HuH-7 (cell line): Measurements from ENCODE around the gene RESF1.

Experiments used
- DNase-seq: peaks from one replicate; pipeline ENCODE4 v3.0.0; 2011; ENCODE audit warnings: low spot score

Gene RESF1

DNA sequence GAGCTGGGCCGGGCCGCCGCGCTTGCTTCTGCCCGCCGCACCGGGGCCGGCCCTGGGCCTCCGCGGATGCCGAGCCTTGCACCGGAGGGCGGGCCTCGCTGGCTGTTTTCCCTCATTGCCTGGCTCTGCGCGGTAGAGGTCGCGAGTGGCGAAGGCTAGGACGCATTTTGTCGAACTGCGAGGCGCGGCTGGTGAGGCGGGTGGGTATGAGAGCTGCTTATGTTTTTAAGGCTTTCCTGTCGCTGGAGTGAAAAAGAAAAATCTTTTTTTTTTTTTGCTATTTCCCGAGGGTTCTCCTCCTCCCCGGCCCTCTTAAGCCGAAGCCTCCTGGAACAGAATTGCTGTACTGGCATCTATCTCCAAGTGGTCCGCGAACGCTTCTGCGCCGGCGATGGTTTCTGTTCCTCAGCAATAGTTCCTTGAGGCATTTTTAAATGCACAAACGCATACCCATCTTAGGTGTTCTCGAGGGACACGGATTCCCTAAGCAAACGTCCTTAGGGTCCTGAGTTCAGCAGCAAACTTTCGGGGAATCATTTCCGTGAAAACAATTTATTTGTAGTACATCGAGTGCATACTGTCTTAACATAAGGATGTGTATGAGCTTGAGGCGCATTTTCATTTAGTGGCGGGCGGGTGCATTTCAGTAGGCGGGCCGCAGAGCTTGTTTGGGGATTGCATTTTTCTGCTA, 631 bp downstream of the RESF1 start:
- DNase-seq = peak; percentile 62

DNA sequence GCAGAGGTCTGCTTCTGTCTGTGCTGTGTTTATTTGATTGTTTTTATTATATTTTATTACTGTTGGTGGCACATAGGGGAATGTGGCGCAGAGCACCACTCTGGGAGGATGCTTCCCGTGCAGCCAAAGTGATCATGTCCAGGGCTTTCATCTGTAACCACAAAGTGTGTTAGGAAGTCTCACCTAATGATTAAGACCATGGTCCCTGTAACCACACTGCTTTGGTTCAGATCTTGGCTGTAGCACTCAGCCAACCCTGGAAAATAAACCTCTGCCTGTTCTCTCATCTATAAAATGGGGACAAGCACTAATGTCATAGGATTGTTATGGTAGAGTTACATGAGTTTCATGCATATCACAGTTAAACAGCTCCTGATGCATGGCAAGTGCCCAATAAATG, 1.9 kb downstream of the RESF1 start:
- DNase-seq = no peak

DNA sequence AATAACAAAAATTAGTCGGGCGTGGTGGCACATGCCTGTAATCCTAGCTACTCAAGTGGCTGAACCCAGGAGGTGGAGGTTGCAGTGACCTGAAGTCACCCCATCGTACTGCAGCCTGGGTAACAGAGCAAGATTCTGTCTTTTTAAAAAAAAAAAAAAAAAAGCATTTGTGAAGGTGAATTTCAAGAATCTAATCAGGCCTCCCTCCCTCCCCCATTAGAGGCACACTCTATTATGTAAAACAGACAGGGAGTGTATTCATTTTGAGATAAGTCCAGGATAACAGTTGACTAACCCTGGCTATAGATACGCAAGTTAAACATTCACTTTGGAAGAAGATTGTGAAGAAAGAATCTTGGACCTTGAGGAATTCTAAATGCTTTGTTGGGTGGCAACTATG, 2.9 kb downstream of the RESF1 start:
- DNase-seq = no peak

DNA sequence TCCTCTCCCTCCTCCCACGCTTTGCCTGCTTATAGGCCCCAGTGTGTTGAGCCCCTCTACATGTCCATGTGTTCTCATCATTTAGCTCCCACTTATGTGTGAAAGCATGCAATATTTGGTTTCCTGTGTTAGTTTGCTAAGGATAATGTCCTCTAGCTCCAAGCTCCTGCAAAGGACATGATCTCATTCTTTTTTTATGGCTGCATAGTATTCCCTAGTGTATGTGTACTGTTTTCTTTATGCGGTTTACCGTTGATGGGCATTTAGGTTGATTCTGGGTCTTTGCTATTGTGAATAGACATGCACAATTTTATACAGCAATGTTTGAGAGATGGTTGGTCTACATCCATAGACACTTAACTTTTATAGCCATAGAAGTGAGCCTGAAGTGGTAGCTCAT, 5.1 kb downstream of the RESF1 start:
- no peak for DNase-seq

DNA sequence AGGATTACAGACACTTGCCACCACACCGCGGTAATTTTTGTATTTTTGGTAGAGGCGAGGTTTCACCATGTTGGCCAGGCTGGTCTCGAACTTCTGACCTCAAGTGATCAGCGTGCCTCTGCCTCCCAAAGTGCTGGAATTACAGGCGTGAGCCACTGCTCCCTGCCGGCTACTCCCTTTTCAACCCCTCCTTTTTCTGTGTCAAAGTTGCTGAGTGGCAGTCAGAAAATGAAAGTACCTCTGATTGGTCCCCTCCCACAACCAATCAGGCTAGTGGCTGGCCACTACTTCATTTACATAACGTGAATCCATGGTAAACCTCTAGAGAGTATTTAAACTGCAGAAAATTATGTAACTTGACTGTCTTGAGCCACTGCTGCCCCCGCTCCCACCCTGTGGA, 5.9 kb downstream of the RESF1 start:
- no peak for DNase-seq

DNA sequence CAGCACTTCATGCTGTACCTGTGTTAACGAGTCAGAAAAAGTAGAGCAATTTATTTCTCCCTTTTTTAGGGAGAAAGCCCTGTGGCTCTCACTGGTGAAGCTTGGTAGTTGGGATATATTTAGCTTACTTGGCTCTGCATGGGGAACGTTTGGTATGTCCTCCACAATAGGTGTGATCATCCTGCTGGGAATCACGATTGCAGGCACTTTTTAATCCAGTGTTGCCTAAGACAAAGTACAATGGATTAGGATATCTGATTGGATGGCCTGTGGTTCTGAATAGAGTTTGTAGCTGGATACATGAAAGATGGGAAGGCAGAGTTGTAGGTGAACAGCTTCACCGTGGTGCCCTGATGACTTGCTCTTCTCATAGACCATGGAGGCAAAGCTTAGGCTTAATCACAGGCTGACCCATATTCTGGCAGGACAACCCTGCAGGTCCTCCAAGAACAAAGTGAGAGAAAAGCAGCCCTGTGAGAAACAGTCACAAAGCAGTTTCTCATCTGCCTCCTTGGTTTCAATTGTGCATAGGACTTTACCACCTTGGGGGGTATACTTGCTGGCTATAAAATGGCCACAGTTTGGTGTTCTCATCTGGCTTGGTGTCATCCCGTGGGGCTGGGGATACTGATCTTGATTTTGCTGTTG, 7.5 kb downstream of the RESF1 start:
- no peak for DNase-seq

DNA sequence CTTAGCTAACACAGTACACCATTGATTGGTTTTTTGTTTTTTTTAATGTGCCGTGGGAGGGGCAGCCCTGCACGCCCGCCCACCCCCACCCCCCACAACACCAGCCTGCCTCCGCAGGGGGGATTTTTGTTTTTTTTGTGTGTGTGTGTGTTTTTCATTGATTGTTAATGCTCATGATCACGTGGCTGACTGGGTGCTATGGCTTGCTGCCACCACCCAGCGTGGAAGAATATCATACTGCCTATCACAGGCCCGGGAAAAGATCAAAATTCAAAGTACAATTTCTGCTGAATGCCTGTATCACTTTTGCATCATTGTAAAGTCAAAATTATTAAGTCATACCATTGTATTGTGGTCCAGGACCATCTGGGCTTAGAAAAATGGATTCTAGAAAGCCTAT, 8.3 kb downstream of the RESF1 start:
- DNase-seq = no peak

DNA sequence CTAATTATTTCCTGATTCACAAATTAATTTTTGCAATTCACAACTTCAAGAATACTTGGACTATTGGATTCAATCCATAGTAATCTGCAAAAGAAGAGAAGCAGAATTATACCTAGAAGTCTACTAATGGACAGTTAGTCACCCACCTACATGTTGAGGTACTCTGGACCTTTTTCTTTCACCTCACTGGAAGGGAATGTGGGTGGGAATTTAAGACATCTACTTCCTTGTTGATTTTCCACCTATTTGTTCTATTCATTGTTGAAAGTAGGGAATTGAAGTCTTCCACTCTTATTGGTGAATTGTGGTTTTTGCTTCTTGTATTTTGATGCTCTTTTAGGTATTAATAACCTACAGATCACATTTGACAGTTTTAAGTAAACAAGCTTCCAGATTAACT, 11.0 kb downstream of the RESF1 start:
- no peak for DNase-seq

DNA sequence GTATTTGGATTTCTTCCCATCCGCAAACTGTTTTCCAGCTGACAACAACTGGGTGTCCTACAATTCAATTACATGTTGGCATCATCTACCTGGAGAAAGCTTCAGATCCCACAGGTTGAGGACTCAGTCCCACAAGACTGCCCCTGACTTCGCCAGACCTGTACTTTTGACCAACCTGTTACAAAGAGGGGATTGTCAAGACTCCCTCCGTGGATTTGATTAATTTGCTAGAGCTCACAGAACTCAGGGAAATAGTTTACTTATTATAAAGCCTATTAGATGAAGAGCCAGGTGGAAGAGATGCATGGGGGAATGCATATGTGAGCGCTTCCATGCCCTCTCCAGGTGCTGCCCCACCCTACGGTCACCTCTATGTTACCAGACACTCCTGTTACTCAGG, 14.6 kb downstream of the RESF1 start:
- DNase-seq = no peak

DNA sequence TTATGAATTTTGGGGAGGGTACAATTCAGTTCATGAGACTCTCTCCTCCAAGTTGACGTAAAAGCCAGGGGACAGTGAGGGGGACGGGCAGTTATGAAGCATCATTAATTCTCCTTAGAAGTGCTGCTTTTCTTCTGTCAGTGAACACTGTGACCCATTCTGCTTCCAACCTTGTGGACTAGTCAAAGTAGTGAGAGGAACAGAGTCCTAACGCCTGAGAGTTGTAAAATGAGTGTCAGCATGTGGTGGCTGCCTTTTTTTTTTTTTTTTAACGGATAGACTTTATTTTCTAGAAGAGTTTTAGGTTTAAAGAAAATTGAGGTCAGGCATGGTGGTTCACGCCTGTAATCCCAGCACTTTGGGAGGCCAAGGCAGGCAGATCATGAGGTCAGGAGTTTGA, 15.5 kb downstream of the RESF1 start:
- DNase-seq = no peak

DNA sequence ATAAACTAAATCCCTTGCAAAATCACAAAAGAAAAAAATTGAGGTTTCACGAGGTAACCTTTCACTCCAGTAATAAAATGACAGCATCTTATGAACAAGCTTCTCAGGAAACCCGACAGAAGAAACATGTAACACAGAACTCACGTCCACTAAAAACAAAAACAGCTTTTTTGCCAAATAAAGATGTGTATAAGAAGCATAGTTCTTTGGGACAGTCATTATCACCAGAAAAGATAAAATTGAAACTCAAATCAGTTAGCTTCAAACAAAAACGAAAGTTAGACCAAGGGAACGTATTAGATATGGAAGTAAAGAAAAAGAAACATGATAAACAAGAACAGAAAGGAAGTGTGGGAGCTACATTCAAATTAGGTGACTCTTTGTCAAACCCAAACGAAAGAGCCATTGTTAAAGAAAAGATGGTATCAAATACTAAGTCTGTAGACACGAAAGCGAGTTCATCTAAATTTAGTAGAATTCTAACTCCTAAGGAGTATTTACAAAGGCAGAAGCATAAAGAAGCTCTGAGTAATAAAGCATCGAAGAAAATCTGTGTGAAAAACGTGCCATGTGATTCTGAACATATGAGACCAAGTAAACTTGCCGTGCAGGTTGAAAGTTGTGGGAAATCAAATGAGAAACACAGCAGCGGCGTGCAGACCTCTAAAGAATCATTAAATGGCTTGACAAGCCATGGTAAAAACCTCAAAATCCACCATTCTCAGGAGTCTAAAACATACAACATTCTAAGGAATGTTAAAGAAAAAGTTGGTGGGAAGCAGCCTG, 25.8 kb downstream of the RESF1 start:
- no peak for DNase-seq

DNA sequence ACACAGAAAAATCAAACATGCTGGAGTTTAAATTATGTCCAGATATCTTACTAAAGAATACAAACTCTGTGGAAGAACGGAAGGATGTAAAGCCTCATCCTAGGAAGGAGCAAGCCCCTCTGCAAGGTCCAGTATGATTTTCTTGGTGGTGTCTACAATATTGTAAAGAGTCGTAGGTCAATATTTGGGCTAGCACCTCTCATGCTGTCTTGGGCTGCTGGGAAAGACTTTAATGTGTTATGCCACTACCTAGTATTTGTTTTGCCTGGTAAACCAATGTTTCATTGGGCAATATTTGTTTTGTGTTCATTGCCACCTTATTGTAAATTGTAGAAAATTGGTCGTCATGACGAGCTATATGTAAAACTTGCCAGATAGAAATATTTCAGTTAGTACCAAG, 26.6 kb downstream of the RESF1 start:
- DNase-seq = no peak

DNA sequence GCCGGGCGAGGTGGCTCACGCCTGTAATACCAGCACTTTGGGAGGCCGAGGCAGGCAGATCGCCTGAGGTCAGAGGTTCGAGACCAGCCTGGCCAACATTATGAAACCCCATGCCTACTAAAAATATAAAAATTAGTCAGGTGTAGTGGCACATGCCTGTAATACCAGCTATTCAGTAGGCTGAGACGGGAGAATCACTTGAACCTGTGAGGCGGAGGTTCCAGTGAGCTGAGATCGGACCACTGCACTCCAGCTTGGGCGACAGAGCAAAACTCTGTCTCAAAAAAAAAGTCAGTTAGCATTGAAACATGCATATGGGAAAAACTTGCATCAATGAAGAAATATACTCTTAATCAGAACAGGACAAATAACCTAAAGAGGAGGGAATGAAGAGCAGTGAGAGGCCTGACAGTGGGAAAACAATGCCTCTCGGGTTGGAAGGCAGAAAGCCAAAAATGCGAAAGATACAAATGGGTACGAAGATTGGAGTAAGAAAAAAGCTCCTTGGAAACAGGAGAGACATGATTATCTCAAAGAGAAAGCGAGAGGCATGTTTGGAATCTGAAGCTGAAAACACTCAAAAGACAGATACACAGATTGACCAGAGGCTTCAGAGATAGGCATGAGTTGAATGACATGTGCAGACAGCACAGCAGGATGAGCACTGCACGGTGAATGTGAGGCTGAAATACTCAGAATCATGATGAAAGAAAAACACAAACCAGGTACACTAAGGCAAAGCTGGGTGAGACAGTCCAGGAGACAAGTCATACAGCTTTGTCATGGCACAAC, 30.6 kb downstream of the RESF1 start:
- DNase-seq = no peak

DNA sequence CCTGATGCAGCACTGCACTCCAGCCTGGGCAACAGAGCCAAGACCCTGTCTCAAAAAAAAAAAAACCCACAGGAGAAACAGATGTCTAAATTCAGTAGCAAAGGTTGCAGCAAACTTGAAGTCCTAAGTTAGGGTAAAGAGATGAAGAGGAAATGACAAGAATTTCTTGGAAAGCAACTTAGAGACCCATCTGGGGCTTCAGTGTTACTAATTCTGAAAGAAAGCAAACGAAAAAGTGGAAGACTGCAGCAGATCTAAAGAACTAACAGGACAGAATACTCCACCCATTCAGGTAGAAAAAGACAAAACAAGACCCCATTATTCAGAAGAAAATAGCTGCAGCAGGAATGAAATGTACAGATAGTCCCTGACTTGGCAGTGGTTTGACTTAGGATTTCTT, 31.9 kb downstream of the RESF1 start:
- DNase-seq = no peak

DNA sequence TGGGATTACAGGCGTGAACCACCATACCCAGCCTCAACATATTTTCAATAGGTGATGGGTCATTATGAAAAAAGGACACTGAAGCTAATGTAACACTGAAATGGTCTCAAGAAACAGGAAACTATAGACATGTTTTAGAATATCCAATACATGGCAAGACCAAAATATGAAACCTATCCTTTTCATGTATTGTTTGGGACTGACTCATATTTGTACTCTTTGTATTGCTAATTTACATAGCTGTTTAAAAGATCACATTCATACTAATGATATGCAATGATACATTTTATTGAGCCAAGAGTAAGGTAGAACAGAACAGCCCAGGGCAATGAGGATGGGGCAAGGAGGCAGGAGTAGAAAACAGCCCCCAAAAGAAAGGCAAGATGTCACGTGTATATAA, 32.6 kb downstream of the RESF1 start:
- no peak for DNase-seq

DNA sequence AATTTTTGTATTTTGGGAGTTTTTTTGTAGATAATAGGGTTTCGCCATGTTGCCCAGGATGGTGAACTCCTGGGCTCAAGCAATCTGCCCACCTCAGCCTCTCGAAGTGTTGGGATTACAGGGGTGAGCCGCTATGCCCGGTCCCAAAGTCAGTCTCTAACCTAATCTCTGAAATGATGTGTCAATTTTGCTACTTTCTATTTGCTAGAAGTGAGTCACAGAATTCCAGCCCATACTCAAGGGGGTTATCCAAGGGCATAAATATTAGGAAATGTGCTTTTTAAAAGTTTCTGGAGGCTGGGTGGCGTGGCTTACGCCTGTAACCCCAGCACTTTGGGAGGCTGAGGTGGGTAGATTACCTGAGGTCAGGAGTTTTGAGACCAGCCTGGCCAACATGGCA, 40.5 kb downstream of the RESF1 start:
- DNase-seq = no peak

DNA sequence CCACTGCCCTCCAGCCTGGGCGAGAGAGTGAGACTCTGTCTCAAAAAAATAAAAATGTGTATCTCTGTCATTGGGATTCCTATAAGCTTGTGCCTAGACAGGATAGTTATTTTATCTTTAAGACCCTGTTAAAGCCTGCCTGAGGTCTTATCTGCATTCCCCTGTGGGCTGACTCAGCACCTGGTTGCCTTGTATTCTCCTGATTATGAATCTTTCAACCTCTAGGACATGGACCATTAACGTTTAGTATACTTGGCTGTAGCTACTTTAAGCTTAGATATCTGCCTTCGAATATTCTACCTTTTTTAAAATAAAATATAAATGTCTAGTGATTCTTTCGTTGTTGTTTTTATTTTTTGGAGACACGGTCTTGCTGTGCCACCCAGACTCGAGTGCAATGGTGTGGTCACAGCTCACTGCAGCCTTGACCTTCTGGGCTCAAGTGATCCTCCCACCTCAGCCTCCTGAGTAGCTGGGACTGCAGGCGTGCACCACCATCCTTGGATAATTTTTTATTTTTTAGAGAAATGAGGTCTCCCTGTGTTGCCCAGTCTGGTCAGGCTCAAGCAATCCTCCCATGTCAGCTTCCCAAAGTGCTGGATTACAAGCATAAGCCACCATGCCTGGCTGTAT, 41.3 kb downstream of the RESF1 start:
- no peak for DNase-seq

DNA sequence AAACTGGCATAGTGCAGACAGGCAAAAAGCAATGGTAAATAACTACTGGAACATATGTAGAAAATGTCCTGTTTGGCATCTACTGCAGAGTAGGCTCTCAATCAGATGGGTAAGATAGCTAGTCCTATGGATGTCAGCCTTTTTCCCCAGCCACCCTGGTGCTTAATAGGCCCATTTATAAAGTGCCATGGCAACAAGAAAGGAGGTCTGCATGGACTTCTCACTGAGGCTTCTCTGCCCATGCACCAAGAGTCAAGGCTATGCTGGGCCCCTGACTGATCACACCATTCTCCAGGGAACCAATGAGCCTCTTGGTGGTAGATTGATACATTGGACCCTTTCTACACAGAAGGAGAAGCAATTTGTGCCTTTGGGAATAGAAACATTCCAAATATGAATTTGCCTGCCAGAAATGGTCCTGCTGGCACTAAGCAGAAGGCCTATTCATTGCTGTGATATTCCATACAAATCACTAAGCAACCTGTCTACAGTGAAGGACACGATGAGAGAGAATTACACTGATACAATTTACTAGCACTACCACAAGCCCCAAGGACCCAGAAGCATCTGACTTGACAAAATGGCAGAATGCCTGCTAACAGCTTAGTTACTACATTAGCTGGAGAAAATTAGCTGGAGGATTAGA, 43.8 kb downstream of the RESF1 start:
- DNase-seq = no peak

DNA sequence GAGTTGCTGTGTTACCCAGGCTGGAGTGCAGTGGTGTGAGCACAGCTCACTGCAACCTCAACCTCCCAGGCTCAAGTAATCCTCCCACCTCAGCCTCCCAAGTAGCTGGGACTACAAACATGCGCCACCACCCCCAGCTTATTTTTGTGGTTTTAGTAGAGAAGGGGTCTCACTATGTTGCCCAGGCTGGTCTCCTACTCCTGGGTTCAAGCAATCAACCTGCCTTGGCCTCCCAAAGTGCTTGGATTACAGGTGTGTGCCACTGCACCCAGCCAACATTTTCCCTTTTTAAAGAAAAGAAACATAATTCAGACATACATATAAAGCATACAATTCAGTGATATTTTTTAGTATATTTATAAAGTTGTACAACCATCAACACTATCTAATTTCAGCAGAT, 44.4 kb downstream of the RESF1 start:
- no peak for DNase-seq

DNA sequence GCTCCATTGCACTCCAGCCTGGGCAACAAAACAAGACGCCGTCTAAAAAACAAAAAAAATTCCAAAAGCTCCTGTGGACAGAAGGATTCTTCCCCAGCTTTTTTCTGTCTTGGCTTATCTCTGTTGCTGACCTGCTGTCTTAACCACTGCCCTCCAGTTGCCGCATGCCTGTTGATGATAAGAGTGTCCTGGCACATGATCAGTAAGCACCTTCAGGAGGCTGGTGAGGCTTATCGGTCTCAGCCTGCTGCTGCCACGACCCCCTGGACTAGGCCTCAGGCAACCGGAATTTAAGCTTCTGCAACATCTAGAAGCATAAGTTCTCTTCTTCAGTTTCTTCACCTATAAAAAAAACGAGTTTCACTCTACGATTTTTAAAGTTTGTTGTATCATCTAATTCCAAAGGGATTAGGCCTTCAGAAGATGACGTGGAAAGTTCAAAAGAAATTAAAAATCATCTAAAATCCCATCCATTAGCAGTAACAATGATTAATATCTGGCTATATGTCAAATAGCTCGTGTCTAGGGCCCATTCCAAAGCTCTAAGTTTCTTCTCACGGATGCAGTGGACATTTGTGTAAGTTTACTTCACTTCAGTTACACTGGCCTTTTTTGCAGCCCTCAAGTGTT, 46.4 kb downstream of the RESF1 start:
- no peak for DNase-seq
